Measurements from ENCODE around the gene AKAP10.

AKAP10 gene

DNA sequence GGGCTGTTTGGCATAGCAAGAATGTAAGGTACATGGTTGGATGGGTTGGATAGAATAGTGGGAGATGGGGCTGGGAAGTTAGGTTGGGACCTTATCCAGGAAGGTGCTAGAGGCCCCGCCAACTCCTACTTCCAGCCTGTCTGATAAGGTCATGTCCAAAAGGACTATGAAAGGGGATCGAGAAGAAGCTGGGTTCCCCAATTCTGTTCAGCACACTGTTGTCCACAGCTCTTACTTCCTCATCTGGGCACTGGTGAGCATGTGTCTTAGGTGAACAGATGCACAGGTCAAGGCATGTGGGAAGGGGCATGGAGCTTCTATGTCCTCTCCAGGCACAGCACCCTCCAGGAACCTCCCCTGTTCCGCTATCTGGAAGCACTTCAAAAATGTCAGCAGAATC lies 104.3 kb downstream of the AKAP10 start:
- Histone ChIP-seq H3K79me2 (ENCODE audit: insufficient read depth, low read length) (no peaks in the 10 kb centered on the region), H3K36me3 (ENCODE audit: insufficient read depth, low read length) (no peaks in the 10 kb centered on the region), H3F3A (ENCODE audit: insufficient read depth, low read length) (no peaks in the 10 kb centered on the region), H3K9me3 (ENCODE audit: low read length) (no peaks in the 10 kb centered on the region), H3K4me2 (ENCODE audit: low read length) (no peak overlapping the region), H4K20me1 (ENCODE audit: insufficient read depth, low read length) (no peaks in the 10 kb centered on the region), H3K4me3 (ENCODE audit: low read depth, low read length, poor library complexity, severe bottlenecking) (no peak overlapping the region), H3K27me3 (ENCODE audit: insufficient read depth, low read length) (no peaks in the 10 kb centered on the region), H2AFZ (ENCODE audit: low read length) (no peak overlapping the region), H3K4me1 (ENCODE audit: insufficient read depth, low read length, severe bottlenecking) (peaks cover 4% of the 10 kb centered on the region), H3K9me2 (ENCODE audit: low read depth, low read length) (no peaks in the 10 kb centered on the region), H3K27ac (ENCODE audit: low read depth, low read length, poor library complexity, severe bottlenecking) (no peak overlapping the region), H3K9ac (ENCODE audit: low read length) (no peak overlapping the region)
- TF ChIP-seq, protein P1, sequence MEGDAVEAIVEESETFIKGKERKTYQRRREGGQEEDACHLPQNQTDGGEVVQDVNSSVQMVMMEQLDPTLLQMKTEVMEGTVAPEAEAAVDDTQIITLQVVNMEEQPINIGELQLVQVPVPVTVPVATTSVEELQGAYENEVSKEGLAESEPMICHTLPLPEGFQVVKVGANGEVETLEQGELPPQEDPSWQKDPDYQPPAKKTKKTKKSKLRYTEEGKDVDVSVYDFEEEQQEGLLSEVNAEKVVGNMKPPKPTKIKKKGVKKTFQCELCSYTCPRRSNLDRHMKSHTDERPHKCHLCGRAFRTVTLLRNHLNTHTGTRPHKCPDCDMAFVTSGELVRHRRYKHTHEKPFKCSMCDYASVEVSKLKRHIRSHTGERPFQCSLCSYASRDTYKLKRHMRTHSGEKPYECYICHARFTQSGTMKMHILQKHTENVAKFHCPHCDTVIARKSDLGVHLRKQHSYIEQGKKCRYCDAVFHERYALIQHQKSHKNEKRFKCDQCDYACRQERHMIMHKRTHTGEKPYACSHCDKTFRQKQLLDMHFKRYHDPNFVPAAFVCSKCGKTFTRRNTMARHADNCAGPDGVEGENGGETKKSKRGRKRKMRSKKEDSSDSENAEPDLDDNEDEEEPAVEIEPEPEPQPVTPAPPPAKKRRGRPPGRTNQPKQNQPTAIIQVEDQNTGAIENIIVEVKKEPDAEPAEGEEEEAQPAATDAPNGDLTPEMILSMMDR (IDR thresholded peaks at IDR 0.05; ENCODE audit: low read length): no peak
- TF ChIP-seq EZH2 (IDR thresholded peaks at IDR 0.05; ENCODE audit: borderline replicate concordance, low read length): no peak

DNA sequence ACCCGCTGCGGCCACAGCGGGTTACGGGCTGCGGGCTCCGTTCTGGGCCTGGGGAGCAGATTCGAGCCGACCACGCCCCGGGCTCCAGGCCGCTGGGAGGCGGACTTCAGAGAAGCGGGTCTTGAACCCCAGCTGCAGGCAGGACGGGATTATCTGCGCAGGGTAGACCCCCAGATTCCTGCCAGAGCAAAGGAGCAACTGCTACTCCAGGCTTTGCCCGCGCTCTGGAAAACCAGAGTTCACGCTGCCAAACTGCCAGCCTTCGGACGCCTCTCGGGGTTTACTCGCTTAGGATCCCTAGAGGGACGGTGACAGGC lies 109.6 kb downstream of the AKAP10 start:
- Histone ChIP-seq H3K9ac (ENCODE audit: low read length) (no peak overlapping the region), H3K36me3 (ENCODE audit: insufficient read depth, low read length) (no peaks in the 10 kb centered on the region), H3K4me3 (ENCODE audit: low read depth, low read length, poor library complexity, severe bottlenecking) (no peak overlapping the region), H3K9me2 (ENCODE audit: low read depth, low read length) (no peaks in the 10 kb centered on the region), H3F3A (ENCODE audit: insufficient read depth, low read length) (no peaks in the 10 kb centered on the region), H3K4me2 (ENCODE audit: low read length) (no peak overlapping the region), H3K79me2 (ENCODE audit: insufficient read depth, low read length) (no peaks in the 10 kb centered on the region), H2AFZ (ENCODE audit: low read length) (no peak overlapping the region), H4K20me1 (ENCODE audit: insufficient read depth, low read length) (no peaks in the 10 kb centered on the region), H3K27me3 (ENCODE audit: insufficient read depth, low read length) (no peaks in the 10 kb centered on the region), H3K27ac (ENCODE audit: low read depth, low read length, poor library complexity, severe bottlenecking) (no peak overlapping the region), H3K4me1 (ENCODE audit: insufficient read depth, low read length, severe bottlenecking) (no peaks in the 10 kb centered on the region), H3K9me3 (ENCODE audit: low read length) (no peaks in the 10 kb centered on the region)
- TF ChIP-seq, protein P1 (IDR thresholded peaks at IDR 0.05; ENCODE audit: low read length): no peak
- no peak for TF ChIP-seq EZH2 (IDR thresholded peaks at IDR 0.05; ENCODE audit: borderline replicate concordance, low read length)

DNA sequence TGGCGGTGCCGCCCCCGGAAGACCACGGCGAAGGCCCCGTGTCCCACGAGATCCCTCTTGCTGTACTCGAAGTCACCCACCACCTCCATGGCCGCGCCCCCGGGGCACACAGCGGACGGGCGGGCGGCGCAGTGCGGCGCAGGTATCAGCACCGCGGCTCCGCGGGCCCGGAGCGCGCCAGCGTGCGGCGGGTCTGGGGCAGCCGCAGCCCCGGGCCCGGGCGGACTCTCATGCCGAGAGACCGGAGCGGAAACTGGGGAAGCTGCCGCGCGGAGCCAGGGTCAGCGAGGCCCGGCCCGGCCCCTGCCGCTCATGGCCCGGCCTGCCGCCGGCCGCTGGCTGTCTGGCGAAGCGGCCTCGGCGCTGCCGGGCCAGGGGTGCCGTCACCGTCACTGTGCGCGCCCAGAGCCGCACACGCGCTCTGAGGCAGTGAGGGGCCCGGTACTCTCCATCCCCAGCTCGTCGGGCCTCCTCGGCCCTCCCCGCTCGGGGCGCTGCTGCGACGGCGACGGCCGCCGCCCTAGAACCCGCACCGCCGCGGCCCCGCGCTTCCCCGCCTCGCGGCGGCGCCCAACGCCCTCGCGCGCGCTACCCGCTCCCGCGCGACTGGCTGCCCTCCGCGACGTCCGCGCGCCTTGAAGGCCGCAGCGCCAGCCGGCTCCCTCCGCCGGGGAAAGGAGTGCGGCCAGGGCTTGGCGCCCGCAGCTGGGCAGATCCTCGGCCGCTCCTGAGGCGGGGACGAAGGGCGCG lies 110.1 kb downstream of the AKAP10 start, which contains the start of gene ULK2:
Gene ULK2, minus strand, starts transcription at position 608 of the 750 bp plus-strand sequence. Its CDS starts 519 bp downstream, at position 89.
- Histone ChIP-seq H3K27me3 (ENCODE audit: insufficient read depth, low read length) (no peaks in the 10 kb centered on the region), H3K9ac (ENCODE audit: low read length) (no peak within 1 kb of the TSS), H3K9me3 (ENCODE audit: low read length) (no peaks in the 10 kb centered on the region), H3K9me2 (ENCODE audit: low read depth, low read length) (no peaks in the 10 kb centered on the region), H3K4me1 (ENCODE audit: insufficient read depth, low read length, severe bottlenecking) (no peaks in the 10 kb centered on the region), H2AFZ (ENCODE audit: low read length) (no peak within 1 kb of the TSS), H4K20me1 (ENCODE audit: insufficient read depth, low read length) (no peaks in the 10 kb centered on the region), H3F3A (ENCODE audit: insufficient read depth, low read length) (no peaks in the 10 kb centered on the region), H3K27ac (ENCODE audit: low read depth, low read length, poor library complexity, severe bottlenecking) (no peak within 1 kb of the TSS), H3K79me2 (ENCODE audit: insufficient read depth, low read length) (no peaks in the 10 kb centered on the region), H3K4me3 (ENCODE audit: low read depth, low read length, poor library complexity, severe bottlenecking) (no peak within 1 kb of the TSS), H3K4me2 (ENCODE audit: low read length) (no peak within 1 kb of the TSS), H3K36me3 (ENCODE audit: insufficient read depth, low read length) (no peaks in the 10 kb centered on the region)
- TF ChIP-seq EZH2 (IDR thresholded peaks at IDR 0.05; ENCODE audit: borderline replicate concordance, low read length): no peak
- TF ChIP-seq, protein P1 (IDR thresholded peaks at IDR 0.05; ENCODE audit: low read length): no peak

Measured in OCI-LY1 (cell line).